Left lung (tissue), 10 donors: ENCODE results near the gene OSBP2. TPM values are rescaled to one million over a fixed set of nuclear protein-coding genes. Genes with fewer than 3 reads are reported as not detected.
A peak's percentile ranks its signal among the peaks of the same experiment; 100 is the strongest.

ENCODE experiments used
- ATAC-seq: fragments of 200-7000 bp; cut with Tn5 transposase; one replicate; pipeline ENCODE4 v1.9.1; 2020; ENCODE audit warnings: moderate library complexity
- DNase-seq, 4 donors: peaks; one replicate each; pipeline ENCODE4 v3.0.0-alpha.2; 2013 to 2020
- H3K27ac ChIP-seq, 2 donors: fragments of 200-600 bp; sonication (generic) in 1 of 2; one replicate each; pipeline versions ENCODE4 v1.5.0 to v1.8.0; 2020 to 2021
- H3K27me3 ChIP-seq, 2 donors: fragments of 200-600 bp; sonication (generic) in 1 of 2; one replicate each; pipeline versions ENCODE4 v1.5.0 to v1.8.0; 2020 to 2021
- H3K36me3 ChIP-seq, 2 donors: fragments of 200-600 bp; sonication (generic) in 1 of 2; one replicate each; pipeline versions ENCODE4 v1.5.0 to v1.8.0; 2020 to 2021
- H3K4me1 ChIP-seq, 2 donors: fragments of 200-600 bp; one replicate each; pipeline ENCODE4 v1.8.0; 2021
- H3K4me3 ChIP-seq, 2 donors: fragments of 200-600 bp; sonication (generic) in 1 of 2; one replicate each; pipeline versions ENCODE4 v1.5.0 to v1.8.0; 2020 to 2021; ENCODE audit warnings: mild to moderate bottlenecking in 1 of 2
- H3K9me3 ChIP-seq, 2 donors: fragments of 200-600 bp; sonication (generic) in 1 of 2; one replicate each; pipeline versions ENCODE4 v1.5.0 to v1.8.0; 2020 to 2021
- intact Hi-C, 2 donors: fragments of 100-400 bp; cut with DNase I; formaldehyde crosslinking; loops; one replicate each; pipeline versions ENCODE4 v1.11.2 to v1.14.2; 2022
- polyA plus RNA-seq, 6 donors: library from polyadenylated mRNA; unstranded; fragments of 120-200 nt; gene quantifications; one replicate each; pipeline ENCODE4 v1.2.1, GENCODE V29; 2013; ENCODE audit not compliant: insufficient read length in 6 of 6
- total RNA-seq, 2 donors: library from RNA; stranded (reverse); fragmentation: NEBNext Ultra II Directional; extraction: Animal tissue kit (Norgen Biotek cat#: 25700); gene quantifications; one replicate each; pipeline ENCODE4 v1.2.1, GENCODE V29; 2021
- TF ChIP-seq, protein P1 (sequence below), 2 donors: fragments of 200-600 bp; sonication (generic) in 1 of 2; IDR thresholded peaks; one replicate each; pipeline versions ENCODE4 v1.5.0 to v1.8.0; 2021; ENCODE audit warnings: antibody characterized with exemption in 2 of 2
- donor health status: DM: no; HTN: yes; CAD: no.
- donor health status: DM: no; HTN: no; CAD: no.

Gene OSBP2
- total and polyA plus RNA-seq, 8 donors, result 4.0 to 21.0 (median 15.8) TPM

DNA sequence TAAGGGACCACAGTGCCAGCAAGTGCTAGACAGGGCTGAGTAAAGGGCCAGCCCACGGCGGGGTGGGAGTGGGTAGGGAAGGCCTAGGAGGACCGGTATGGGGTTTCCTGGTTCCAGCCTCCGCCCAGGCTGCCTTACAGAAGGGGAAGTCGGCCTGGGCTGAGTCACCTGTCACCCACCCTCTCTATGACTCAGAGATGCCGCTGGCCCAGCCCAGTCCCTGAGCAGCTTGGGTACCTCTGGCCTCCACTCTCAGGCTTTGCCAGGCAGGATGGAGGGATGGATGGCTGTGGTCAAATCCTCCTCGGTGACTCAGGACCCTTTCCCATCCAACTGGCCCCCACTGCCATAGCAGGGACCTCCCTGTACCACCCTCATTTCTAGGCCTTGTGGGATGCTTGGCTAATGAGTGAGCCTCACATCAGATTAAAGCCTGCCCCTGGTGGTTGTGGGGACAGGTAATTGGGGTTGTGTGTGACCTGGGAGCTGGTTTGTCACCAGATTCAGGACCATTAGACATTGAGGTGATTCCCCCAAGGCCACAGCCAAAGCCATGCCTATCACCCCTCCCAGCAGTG is 45.2 kb upstream of the OSBP2 start:
- H3K27ac ChIP-seq, result peak overlapping the region in 1 of 2 donors; percentile 7
- DNase-seq (peak in 2 of 4 donors; percentile 72 to 85), ATAC-seq (peak; percentile 92)
- H3K4me1 ChIP-seq, result peaks cover 3 to 14% of the 10 kb centered on the region in 2 donors
- TF ChIP-seq, protein P1, sequence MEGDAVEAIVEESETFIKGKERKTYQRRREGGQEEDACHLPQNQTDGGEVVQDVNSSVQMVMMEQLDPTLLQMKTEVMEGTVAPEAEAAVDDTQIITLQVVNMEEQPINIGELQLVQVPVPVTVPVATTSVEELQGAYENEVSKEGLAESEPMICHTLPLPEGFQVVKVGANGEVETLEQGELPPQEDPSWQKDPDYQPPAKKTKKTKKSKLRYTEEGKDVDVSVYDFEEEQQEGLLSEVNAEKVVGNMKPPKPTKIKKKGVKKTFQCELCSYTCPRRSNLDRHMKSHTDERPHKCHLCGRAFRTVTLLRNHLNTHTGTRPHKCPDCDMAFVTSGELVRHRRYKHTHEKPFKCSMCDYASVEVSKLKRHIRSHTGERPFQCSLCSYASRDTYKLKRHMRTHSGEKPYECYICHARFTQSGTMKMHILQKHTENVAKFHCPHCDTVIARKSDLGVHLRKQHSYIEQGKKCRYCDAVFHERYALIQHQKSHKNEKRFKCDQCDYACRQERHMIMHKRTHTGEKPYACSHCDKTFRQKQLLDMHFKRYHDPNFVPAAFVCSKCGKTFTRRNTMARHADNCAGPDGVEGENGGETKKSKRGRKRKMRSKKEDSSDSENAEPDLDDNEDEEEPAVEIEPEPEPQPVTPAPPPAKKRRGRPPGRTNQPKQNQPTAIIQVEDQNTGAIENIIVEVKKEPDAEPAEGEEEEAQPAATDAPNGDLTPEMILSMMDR (IDR thresholded peaks at IDR 0.05), result no peak
- H3K4me3 ChIP-seq, result no peak overlapping the region
- intact Hi-C loops, result no loop called here
- H3K9me3 ChIP-seq, result no peaks in the 10 kb centered on the region
- H3K36me3 ChIP-seq, result no peaks in the 10 kb centered on the region
- no peaks in the 10 kb centered on the region for H3K27me3 ChIP-seq

DNA sequence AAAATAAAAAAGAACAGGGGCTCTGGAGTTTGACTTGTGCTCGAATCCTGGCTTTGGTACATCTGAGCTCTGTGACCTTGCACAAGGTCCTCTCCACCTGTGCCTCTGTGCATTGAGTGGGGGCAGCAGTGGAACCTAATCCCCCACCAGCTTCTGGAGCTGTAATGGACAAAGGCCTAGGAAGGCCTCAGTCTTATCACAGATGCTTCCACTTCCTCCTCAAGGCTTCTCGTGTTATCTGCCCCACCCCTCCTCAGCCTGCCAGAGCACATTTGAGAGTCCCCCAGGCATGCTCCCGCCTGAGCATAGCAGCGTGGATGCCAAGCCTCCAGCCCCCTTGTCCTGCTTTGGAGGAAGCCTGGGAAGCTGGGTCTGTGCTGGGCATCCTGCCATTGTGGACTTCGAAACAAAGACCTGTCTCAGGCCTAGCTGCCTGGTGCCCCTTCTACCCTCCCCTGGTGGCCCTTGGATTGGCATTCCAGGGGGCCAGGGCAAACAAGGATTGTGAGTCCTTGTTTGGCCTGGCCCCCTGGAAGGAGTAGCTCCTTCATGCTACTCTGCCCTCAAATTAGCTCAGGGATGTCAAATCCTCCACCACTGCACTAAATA is 44.1 kb upstream of the OSBP2 start:
- no peaks in the 10 kb centered on the region for H3K36me3 ChIP-seq
- intact Hi-C loops, result no loop called here
- H3K4me1 ChIP-seq, result peaks cover 3 to 14% of the 10 kb centered on the region in 2 donors
- DNase-seq (peak in 1 of 4 donors; percentile 41), ATAC-seq (peak; percentile 27)
- TF ChIP-seq, protein P1 (IDR thresholded peaks at IDR 0.05), result no peak
- H3K9me3 ChIP-seq, result no peaks in the 10 kb centered on the region
- no peak overlapping the region for H3K4me3 ChIP-seq
- no peak overlapping the region for H3K27ac ChIP-seq
- H3K27me3 ChIP-seq, result no peaks in the 10 kb centered on the region

DNA sequence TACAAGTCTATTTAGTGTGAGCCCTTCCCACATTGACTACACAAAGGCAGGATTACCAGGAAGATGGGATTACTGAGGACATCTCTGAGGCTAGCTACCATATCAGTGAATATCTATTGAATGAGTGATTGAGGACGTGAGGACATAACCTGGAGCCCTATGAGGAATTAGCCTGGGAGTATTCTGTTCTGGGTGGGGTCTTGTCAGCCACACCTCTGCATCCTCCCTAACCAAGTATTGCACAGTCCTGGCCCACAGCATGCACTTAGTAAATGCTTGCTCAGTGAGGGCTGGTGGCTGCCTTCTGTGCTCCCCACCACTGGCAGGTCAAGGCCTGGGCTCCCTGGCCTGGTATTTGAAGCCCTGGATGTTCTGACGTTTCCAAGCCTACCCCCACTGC is 41.8 kb upstream of the OSBP2 start:
- H3K27ac ChIP-seq, result no peak overlapping the region
- ATAC-seq (no peak), DNase-seq (no peak)
- intact Hi-C loops, result no loop called here
- TF ChIP-seq, protein P1 (IDR thresholded peaks at IDR 0.05), result no peak
- no peak overlapping the region for H3K4me3 ChIP-seq
- no peaks in the 10 kb centered on the region for H3K36me3 ChIP-seq
- no peaks in the 10 kb centered on the region for H3K9me3 ChIP-seq
- H3K27me3 ChIP-seq, result no peaks in the 10 kb centered on the region
- H3K4me1 ChIP-seq, result peaks cover 3 to 14% of the 10 kb centered on the region in 2 donors

GRCh38 chr22:30654361-30654760 is 40.3 kb upstream of the OSBP2 start:
- H3K4me1 ChIP-seq, result peaks cover 3 to 8% of the 10 kb centered on the region in 2 donors
- intact Hi-C loops, result no loop called here
- no peak for DNase-seq
- no peaks in the 10 kb centered on the region for H3K36me3 ChIP-seq
- no peak overlapping the region for H3K27ac ChIP-seq
- TF ChIP-seq, protein P1 (IDR thresholded peaks at IDR 0.05), result no peak
- no peak overlapping the region for H3K4me3 ChIP-seq
- H3K9me3 ChIP-seq, result no peaks in the 10 kb centered on the region
- no peak for ATAC-seq
- H3K27me3 ChIP-seq, result no peaks in the 10 kb centered on the region

- no peak for ATAC-seq
- TF ChIP-seq, protein P1 (IDR thresholded peaks at IDR 0.05), result no peak
- no peak overlapping the region for H3K4me3 ChIP-seq
- DNase-seq, result no peak
- intact Hi-C loops, result no loop called here
- no peaks in the 10 kb centered on the region for H3K9me3 ChIP-seq
- H3K4me1 ChIP-seq, result peaks cover 0 to 1% of the 10 kb centered on the region in 2 donors
- H3K27me3 ChIP-seq, result no peaks in the 10 kb centered on the region
- peaks cover 0 to 8% of the 10 kb centered on the region in 2 donors for H3K36me3 ChIP-seq
- H3K27ac ChIP-seq, result no peak overlapping the region
These were observed 39.1 kb upstream of the OSBP2 start for GRCh38 chr22:30655532-30655931.
